ENCODE data around the gene ATP9A. TPM values are rescaled to one million over a fixed set of nuclear protein-coding genes. Genes with fewer than 3 reads are reported as not detected.

ATP9A gene
- total RNA-seq, 1 experiment from 2014 or later = 16.8 TPM

- CTCF ChIA-PET = interaction anchor here (2.4 kb wide), 1 partner anchor 176 kb away, joined by 10 read pairs; no protein-coding TSS in a partner anchor
- TF ChIP-seq ELF1 (IDR thresholded peaks at IDR 0.05; ENCODE audit: borderline replicate concordance, low read depth) (no peak), TCF7L2 (IDR thresholded peaks at IDR 0.05; ENCODE audit: borderline replicate concordance, extremely low read depth, insufficient read depth, insufficient read length) (no peak), ZNF274 (IDR thresholded peaks at IDR 0.05; ENCODE audit: low read depth, low read length) (no peak), EZH2 (IDR thresholded peaks at IDR 0.05) (no peak), POLR2A (IDR thresholded peaks at IDR 0.05; ENCODE audit: borderline replicate concordance, extremely low read depth, insufficient read depth, insufficient read length) (no peak), RAD21 (IDR thresholded peaks at IDR 0.05; ENCODE audit: low read depth) (no peak), REST (IDR thresholded peaks at IDR 0.05; ENCODE audit: low read depth) (no peak), SP1 (IDR thresholded peaks at IDR 0.05; ENCODE audit: low read depth) (no peak), FOSL1 (IDR thresholded peaks at IDR 0.05; ENCODE audit: low read depth) (no peak), YY1 (IDR thresholded peaks at IDR 0.05; ENCODE audit: extremely low read depth, insufficient replicate concordance, low read depth, low read length) (no peak), CBX3 (IDR thresholded peaks at IDR 0.05; ENCODE audit: low read depth) (no peak), ZBTB33 (IDR thresholded peaks at IDR 0.05; ENCODE audit: extremely low read depth, insufficient replicate concordance, low read length) (no peak), SRF (IDR thresholded peaks at IDR 0.05; ENCODE audit: low read depth) (no peak)
- TF ChIP-seq, protein P1, sequence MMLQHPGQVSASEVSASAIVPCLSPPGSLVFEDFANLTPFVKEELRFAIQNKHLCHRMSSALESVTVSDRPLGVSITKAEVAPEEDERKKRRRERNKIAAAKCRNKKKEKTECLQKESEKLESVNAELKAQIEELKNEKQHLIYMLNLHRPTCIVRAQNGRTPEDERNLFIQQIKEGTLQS (IDR thresholded peaks at IDR 0.05) = no peak
- Histone ChIP-seq H2AFZ (ENCODE audit: low read depth, low read length, poor library complexity, severe bottlenecking) (peak overlapping the region; percentile 1), H3K79me2 (ENCODE audit: insufficient read depth, low read length) (no peaks in the 10 kb centered on the region), H3K9ac (ENCODE audit: low read length) (peak overlapping the region; percentile 43), H3K9me2 (ENCODE audit: insufficient read depth) (no peaks in the 10 kb centered on the region), H3K4me2 (ENCODE audit: low read length) (peak overlapping the region; percentile 97), H3K27ac (ENCODE audit: low read depth, low read length) (no peak overlapping the region), H3K9me3 (ENCODE audit: control insufficient read depth in 1 of 2, insufficient read depth in 1 of 2, low read depth in 1 of 2, low read length in 2 of 2) (no peaks in the 10 kb centered on the region), H3K36me3 (ENCODE audit: control insufficient read depth in 1 of 2, insufficient read depth in 2 of 2, low read length in 2 of 2) (no peaks in the 10 kb centered on the region), H3K4me1 (ENCODE audit: control insufficient read depth in 1 of 2, insufficient read depth in 2 of 2, low read length in 2 of 2) (peaks cover 17 to 36% of the 10 kb centered on the region in 2 experiments), H4K20me1 (ENCODE audit: insufficient read depth) (no peaks in the 10 kb centered on the region), H3K4me3 (replicated peaks in 1 of 2; ENCODE audit: low read depth in 1 of 2, low read length in 2 of 2) (peak overlapping the region; percentile 48 to 60), H3K27me3 (ENCODE audit: insufficient read depth, low read length) (peaks cover 30% of the 10 kb centered on the region; the same call in 1 of the 2 replicates)
- BruUV-seq (replicated peaks) = no TSS peak
- intact Hi-C loops (cut with micrococcal nuclease) = no loop called here
- RAD21 ChIA-PET (ENCODE audit: low non-redundant PET in 1 of 2, low total read pairs in 2 of 2, uncharacterized antibody in 2 of 2, unreplicated experiment in 2 of 2) = no interaction called here
- no peak for DNase-seq (ENCODE audit: low read depth, low spot score)
- ATAC-seq = no peak
- POLR2A ChIA-PET = interaction anchor here (1.3 kb wide), 1 partner anchor 8 kb away, joined by 3 read pairs; no protein-coding TSS in a partner anchor
These were observed 206.2 kb downstream of the ATP9A start for GRCh38 chr20:51562027-51562331.

Data from HCT116 (cell line).